GM23338 (cell line): ENCODE data around the gene MAP3K4. TPM values are rescaled to one million over a fixed set of nuclear protein-coding genes. Genes with fewer than 3 reads are reported as not detected.

ENCODE experiments used
- ATAC-seq: fragments of 200-7000 bp; cut with Tn5 transposase; 3 replicates; pipeline ENCODE4 v1.9.1; 2020
- DNase-seq: peaks from one replicate; pipeline ENCODE4 v3.0.0-alpha.2; 2015; ENCODE audit warnings: low spot score
- H2AFZ ChIP-seq: fragments of 200-600 bp; sonication (generic); 2 replicates; pipeline ENCODE4 v1.8.0; 2016; ENCODE audit warnings: antibody characterized with exemption, mild to moderate bottlenecking, moderate library complexity
- H3F3A ChIP-seq: fragments of 200-600 bp; sonication (generic); replicated peaks from 2 replicates; pipeline ENCODE4 v1.8.0; 2017; ENCODE audit warnings: antibody characterized with exemption, mixed run types, low read depth
- H3K27ac ChIP-seq: fragments of 200-600 bp; sonication (generic); 2 replicates; pipeline ENCODE4 v1.6.1; 2016; ENCODE audit warnings: low read depth
- H3K27me3 ChIP-seq: fragments of 200-600 bp; sonication (generic); 2 replicates; pipeline ENCODE4 v1.8.0; 2016; ENCODE audit warnings: mild to moderate bottlenecking, mixed run types, moderate library complexity; ENCODE audit not compliant: insufficient read depth
- H3K36me3 ChIP-seq: fragments of 200-600 bp; sonication (generic); 2 replicates; pipeline ENCODE4 v1.8.0; 2016; ENCODE audit warnings: mild to moderate bottlenecking; ENCODE audit not compliant: insufficient read depth
- H3K4me1 ChIP-seq: fragments of 200-600 bp; sonication (generic); 2 replicates; pipeline ENCODE4 v1.8.0; 2016; ENCODE audit warnings: mild to moderate bottlenecking, moderate library complexity; ENCODE audit not compliant: insufficient read depth
- H3K4me2 ChIP-seq: fragments of 200-600 bp; sonication (generic); 2 replicates; pipeline ENCODE4 v1.7.1; 2017; ENCODE audit warnings: mixed run types
- H3K4me3 ChIP-seq: fragments of 200-600 bp; sonication (generic); 2 replicates; pipeline ENCODE4 v1.6.1; 2016; ENCODE audit warnings: mixed run types
- H3K79me2 ChIP-seq: fragments of 200-600 bp; sonication (generic); replicated peaks from 2 replicates; pipeline ENCODE4 v1.8.0; 2017; ENCODE audit warnings: mild to moderate bottlenecking; ENCODE audit not compliant: insufficient read depth
- H3K9me2 ChIP-seq: fragments of 200-600 bp; sonication (generic); 2 replicates; pipeline ENCODE4 v1.8.0; 2017; ENCODE audit not compliant: insufficient read depth
- H4K20me1 ChIP-seq: fragments of 200-600 bp; sonication (generic); replicated peaks from 2 replicates; pipeline ENCODE4 v1.8.0; 2017; ENCODE audit warnings: mild to moderate bottlenecking; ENCODE audit not compliant: insufficient read depth
- H3K27ac Mint-ChIP-seq: 2 replicates; pipeline ENCODE4 v1.8.0; 2020; ENCODE audit warnings: inconsistent platforms, mild to moderate bottlenecking, moderate library complexity, mixed read lengths
- H3K27me3 Mint-ChIP-seq: 3 replicates; pipeline ENCODE4 v1.8.0; 2022; ENCODE audit warnings: low read depth, mild to moderate bottlenecking, moderate library complexity, mixed read lengths, inconsistent platforms; ENCODE audit not compliant: insufficient read depth, poor library complexity
- H3K36me3 Mint-ChIP-seq: 3 replicates; pipeline ENCODE4 v1.8.0; 2021; ENCODE audit warnings: low read depth, mild to moderate bottlenecking, inconsistent platforms, moderate library complexity, mixed read lengths
- H3K4me1 Mint-ChIP-seq: 3 replicates; pipeline ENCODE4 v1.8.0; 2020; ENCODE audit warnings: mild to moderate bottlenecking, inconsistent platforms, mixed read lengths
- H3K4me3 Mint-ChIP-seq: 3 replicates; pipeline ENCODE4 v1.8.0; 2021; ENCODE audit warnings: moderate library complexity, mild to moderate bottlenecking, inconsistent platforms, mixed read lengths
- H3K9me3 Mint-ChIP-seq: 3 replicates; pipeline ENCODE4 v1.8.0; 2020; ENCODE audit warnings: moderate library complexity, mild to moderate bottlenecking, inconsistent platforms, mixed read lengths
- EZH2 ChIP-seq: fragments of 200-600 bp; sonication (generic); IDR thresholded peaks from one replicate; pipeline ENCODE4 v1.8.0; 2017; ENCODE audit warnings: antibody characterized with exemption, mild to moderate bottlenecking, low read depth; ENCODE audit not compliant: unreplicated experiment
- JUNB ChIP-seq: IDR thresholded peaks from one replicate; pipeline ENCODE4 v1.6.1; 2016; ENCODE audit warnings: antibody characterized with exemption; ENCODE audit not compliant: unreplicated experiment
- NANOG ChIP-seq: IDR thresholded peaks from 2 replicates; pipeline ENCODE4 v1.6.1; 2016; ENCODE audit warnings: antibody characterized with exemption, borderline replicate concordance
- POLR2AphosphoS5 ChIP-seq: IDR thresholded peaks from 2 replicates; pipeline ENCODE4 v1.6.1; 2016; ENCODE audit warnings: antibody characterized with exemption, low read depth
- ZNF114 ChIP-seq: fragments of 250-450 bp; sonication (Bioruptor Pico); IDR thresholded peaks from 2 replicates; pipeline ENCODE4 v1.5.0; 2020; ENCODE audit warnings: mild to moderate bottlenecking, moderate library complexity
- polyA plus RNA-seq: library from polyadenylated mRNA; unstranded; fragments of >200 nt; fragmentation: Nextera tagmentation; extraction: Ambion mirVana; gene quantifications from 2 replicates; pipeline ENCODE4 v1.2.1, GENCODE V29; 2016
- total RNA-seq: library from RNA; depleted of rRNA; stranded (reverse); fragments of >200 nt; shearing (Covaris generic); gene quantifications from 2 replicates; pipeline ENCODE4 v1.2.3, GENCODE V29; 2014
- TF ChIP-seq, protein P1 (sequence below): IDR thresholded peaks from 2 replicates; pipeline ENCODE4 v1.6.1; 2016; ENCODE audit warnings: antibody characterized with exemption
- TF ChIP-seq, protein P2 (sequence below): IDR thresholded peaks from one replicate; pipeline ENCODE4 v1.6.1; 2018; ENCODE audit warnings: antibody characterized with exemption; ENCODE audit not compliant: unreplicated experiment

MAP3K4 gene
- total and polyA plus RNA-seq, 2 experiments from 2014 or later, result 44.4 to 48.8 TPM

DNA sequence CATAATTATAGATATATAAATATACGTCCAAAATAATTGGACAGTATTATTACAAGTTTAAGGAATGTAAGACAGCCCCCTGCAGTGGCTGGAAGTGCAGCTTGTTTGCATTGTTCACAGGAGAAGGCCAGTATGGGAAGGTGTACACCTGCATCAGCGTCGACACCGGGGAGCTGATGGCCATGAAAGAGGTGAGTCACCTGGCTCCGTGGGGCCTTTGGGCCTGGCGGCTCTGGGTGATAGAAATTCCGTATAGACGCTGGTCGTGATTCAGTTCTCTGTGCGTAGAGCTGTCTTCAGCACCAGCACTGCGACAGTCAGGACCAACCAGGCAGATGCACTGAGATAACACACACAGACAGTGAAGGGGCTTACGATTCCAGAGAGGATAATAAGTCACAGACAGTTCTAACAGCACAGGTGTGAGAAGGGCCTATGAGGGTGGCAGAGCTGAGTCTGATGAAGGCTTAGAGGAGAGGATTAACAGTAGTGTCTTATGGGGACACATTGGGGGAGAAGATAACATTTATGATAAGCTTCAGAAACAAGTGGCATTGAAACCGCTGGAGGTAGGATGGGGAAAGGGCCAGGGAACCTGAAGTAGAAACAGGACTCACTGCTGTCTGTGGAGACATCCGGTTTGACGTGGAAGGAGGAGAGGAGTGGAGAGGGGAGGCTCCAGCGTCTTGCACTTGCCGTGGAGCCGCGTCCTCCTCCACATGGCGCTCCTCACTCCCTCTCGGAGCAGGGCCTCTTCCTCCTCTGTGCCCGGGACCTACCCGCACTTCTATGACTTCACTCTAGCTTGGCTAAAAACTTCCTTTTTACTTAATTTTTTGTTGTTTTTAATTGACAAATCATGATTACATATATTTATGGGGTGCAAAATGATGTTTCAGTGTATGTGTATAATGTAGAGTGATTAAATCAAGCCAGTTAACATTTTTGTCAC lies 116.5 kb downstream of the MAP3K4 start:
- H3K4me1 ChIP-seq, result no peaks in the 10 kb centered on the region
- DNase-seq, result no peak
- no peaks in the 10 kb centered on the region for H3K9me2 ChIP-seq
- peaks cover 4% of the 10 kb centered on the region for H3K27me3 Mint-ChIP-seq
- ATAC-seq, result no peak
- H3K79me2 ChIP-seq, result no peaks in the 10 kb centered on the region
- H3K9me3 Mint-ChIP-seq, result no peaks in the 10 kb centered on the region
- H3K4me3 ChIP-seq, result no peak overlapping the region
- H3F3A ChIP-seq, result no peaks in the 10 kb centered on the region
- no peak overlapping the region for H3K27ac ChIP-seq
- no peak overlapping the region for H2AFZ ChIP-seq
- H3K4me3 Mint-ChIP-seq, result no peak overlapping the region
- no peak overlapping the region for H3K4me2 ChIP-seq
- H3K36me3 ChIP-seq, result peaks cover 35% of the 10 kb centered on the region
- no peaks in the 10 kb centered on the region; the same call in 1 of the 2 replicates for H4K20me1 ChIP-seq
- H3K36me3 Mint-ChIP-seq, result peaks cover 86% of the 10 kb centered on the region
- no peak overlapping the region for H3K27ac Mint-ChIP-seq
- no peaks in the 10 kb centered on the region for H3K27me3 ChIP-seq
- H3K4me1 Mint-ChIP-seq, result no peaks in the 10 kb centered on the region
- TF ChIP-seq JUNB, result no peak
- TF ChIP-seq POLR2AphosphoS5, result no peak

DNA sequence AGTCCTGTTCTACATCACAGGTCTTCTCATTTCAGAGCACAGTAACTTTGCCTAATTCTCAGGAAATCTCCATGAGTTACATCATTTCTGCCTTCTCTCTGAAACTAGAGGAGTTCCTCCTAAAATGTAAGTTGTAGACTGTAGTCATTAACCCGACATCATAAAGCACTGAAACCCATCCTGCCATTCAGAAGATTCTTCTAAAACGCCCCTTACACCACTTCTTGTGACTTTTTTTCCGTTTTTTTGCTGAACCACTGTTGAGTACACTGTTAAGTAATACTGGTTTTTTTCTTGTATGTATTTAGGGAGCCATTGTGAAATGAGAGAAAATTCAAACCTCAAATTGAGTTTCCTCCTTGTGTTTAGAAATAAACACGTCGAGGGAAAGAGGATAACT lies 117.3 kb downstream of the MAP3K4 start:
- TF ChIP-seq ZNF114 (CRISPR knock-in tag) (no peak), EZH2 (no peak), NANOG (no peak), POLR2AphosphoS5 (no peak)
- TF ChIP-seq, protein P1, sequence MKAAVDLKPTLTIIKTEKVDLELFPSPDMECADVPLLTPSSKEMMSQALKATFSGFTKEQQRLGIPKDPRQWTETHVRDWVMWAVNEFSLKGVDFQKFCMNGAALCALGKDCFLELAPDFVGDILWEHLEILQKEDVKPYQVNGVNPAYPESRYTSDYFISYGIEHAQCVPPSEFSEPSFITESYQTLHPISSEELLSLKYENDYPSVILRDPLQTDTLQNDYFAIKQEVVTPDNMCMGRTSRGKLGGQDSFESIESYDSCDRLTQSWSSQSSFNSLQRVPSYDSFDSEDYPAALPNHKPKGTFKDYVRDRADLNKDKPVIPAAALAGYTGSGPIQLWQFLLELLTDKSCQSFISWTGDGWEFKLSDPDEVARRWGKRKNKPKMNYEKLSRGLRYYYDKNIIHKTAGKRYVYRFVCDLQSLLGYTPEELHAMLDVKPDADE, result no peak
- TF ChIP-seq, protein P2, sequence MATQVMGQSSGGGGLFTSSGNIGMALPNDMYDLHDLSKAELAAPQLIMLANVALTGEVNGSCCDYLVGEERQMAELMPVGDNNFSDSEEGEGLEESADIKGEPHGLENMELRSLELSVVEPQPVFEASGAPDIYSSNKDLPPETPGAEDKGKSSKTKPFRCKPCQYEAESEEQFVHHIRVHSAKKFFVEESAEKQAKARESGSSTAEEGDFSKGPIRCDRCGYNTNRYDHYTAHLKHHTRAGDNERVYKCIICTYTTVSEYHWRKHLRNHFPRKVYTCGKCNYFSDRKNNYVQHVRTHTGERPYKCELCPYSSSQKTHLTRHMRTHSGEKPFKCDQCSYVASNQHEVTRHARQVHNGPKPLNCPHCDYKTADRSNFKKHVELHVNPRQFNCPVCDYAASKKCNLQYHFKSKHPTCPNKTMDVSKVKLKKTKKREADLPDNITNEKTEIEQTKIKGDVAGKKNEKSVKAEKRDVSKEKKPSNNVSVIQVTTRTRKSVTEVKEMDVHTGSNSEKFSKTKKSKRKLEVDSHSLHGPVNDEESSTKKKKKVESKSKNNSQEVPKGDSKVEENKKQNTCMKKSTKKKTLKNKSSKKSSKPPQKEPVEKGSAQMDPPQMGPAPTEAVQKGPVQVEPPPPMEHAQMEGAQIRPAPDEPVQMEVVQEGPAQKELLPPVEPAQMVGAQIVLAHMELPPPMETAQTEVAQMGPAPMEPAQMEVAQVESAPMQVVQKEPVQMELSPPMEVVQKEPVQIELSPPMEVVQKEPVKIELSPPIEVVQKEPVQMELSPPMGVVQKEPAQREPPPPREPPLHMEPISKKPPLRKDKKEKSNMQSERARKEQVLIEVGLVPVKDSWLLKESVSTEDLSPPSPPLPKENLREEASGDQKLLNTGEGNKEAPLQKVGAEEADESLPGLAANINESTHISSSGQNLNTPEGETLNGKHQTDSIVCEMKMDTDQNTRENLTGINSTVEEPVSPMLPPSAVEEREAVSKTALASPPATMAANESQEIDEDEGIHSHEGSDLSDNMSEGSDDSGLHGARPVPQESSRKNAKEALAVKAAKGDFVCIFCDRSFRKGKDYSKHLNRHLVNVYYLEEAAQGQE, result no peak
- Histone ChIP-seq H3K9me2 (no peaks in the 10 kb centered on the region), H3F3A (no peaks in the 10 kb centered on the region), H4K20me1 (no peaks in the 10 kb centered on the region; the same call in 1 of the 2 replicates), H3K79me2 (no peaks in the 10 kb centered on the region), H3K4me2 (no peak overlapping the region), H3K36me3 (peaks cover 37% of the 10 kb centered on the region), H3K27ac (no peak overlapping the region), H3K27me3 (no peaks in the 10 kb centered on the region), H3K4me1 (no peaks in the 10 kb centered on the region), H2AFZ (no peak overlapping the region), H3K4me3 (no peak overlapping the region)
- H3K4me1 Mint-ChIP-seq, result no peaks in the 10 kb centered on the region
- H3K27me3 Mint-ChIP-seq, result peaks cover 4% of the 10 kb centered on the region
- DNase-seq (no peak), ATAC-seq (no peak)
- H3K36me3 Mint-ChIP-seq, result peaks cover 81% of the 10 kb centered on the region
- no peak overlapping the region for H3K4me3 Mint-ChIP-seq
- H3K9me3 Mint-ChIP-seq, result no peaks in the 10 kb centered on the region
- H3K27ac Mint-ChIP-seq, result peak overlapping the region; percentile 19; the same call in 1 of the 2 replicates
